ENCODE results near the gene ADH7. TPM values are rescaled to one million over a fixed set of nuclear protein-coding genes. Genes with fewer than 3 reads are reported as not detected.
A peak's percentile ranks its signal among the peaks of the same experiment; 100 is the strongest.
"Not testable (repeated sequence)": the region's sequence is repeated elsewhere in the genome, so short reads cannot be mapped to it uniquely, and the experiment has no call there.

The ADH7 gene
- total RNA-seq, 2 donors from 2014 or later, result not detected

GRCh38 chr4:99382745-99383360 is 52.3 kb downstream of the ADH7 start:
- peak in 1 of 2 donors; percentile 43 for ATAC-seq
- no peaks in the 10 kb centered on the region for H3K4me1 Mint-ChIP-seq (ENCODE audit: low read depth in 2 of 2)
- no peak overlapping the region for H3K27ac Mint-ChIP-seq
- H3K4me3 Mint-ChIP-seq, result no peak overlapping the region
- H3K36me3 Mint-ChIP-seq, result no peaks in the 10 kb centered on the region
- peaks cover 3% of the 10 kb centered on the region for H3K9me3 Mint-ChIP-seq
- DNase-seq (ENCODE audit: low spot score), result no peak
- peaks cover 5 to 19% of the 10 kb centered on the region in 2 donors for H3K27me3 Mint-ChIP-seq

GRCh38 chr4:99381588-99382175 is 53.5 kb downstream of the ADH7 start:
- H3K27me3 Mint-ChIP-seq, result peaks cover 8 to 16% of the 10 kb centered on the region in 2 donors
- no peaks in the 10 kb centered on the region for H3K4me1 Mint-ChIP-seq (ENCODE audit: low read depth in 2 of 2)
- DNase-seq (ENCODE audit: low spot score) (no peak), ATAC-seq (no peak)
- H3K27ac Mint-ChIP-seq, result no peak overlapping the region
- no peak overlapping the region for H3K4me3 Mint-ChIP-seq
- peaks cover 3% of the 10 kb centered on the region for H3K9me3 Mint-ChIP-seq
- no peaks in the 10 kb centered on the region for H3K36me3 Mint-ChIP-seq

- Mint-ChIP-seq H3K4me1 (ENCODE audit: low read depth in 2 of 2) (no peaks in the 10 kb centered on the region), H3K27ac (no peak overlapping the region), H3K27me3 (peaks cover 8 to 10% of the 10 kb centered on the region in 2 donors), H3K4me3 (no peak overlapping the region), H3K9me3 (peaks cover 8% of the 10 kb centered on the region), H3K36me3 (no peaks in the 10 kb centered on the region)
- DNase-seq (ENCODE audit: low spot score), result no peak
- ATAC-seq, result no peak
Observed at GRCh38 chr4:99379571-99379970, 55.6 kb downstream of the ADH7 start.

GRCh38 chr4:99378876-99379275 is 56.3 kb downstream of the ADH7 start:
- Mint-ChIP-seq H3K9me3 (peaks cover 8% of the 10 kb centered on the region), H3K36me3 (no peaks in the 10 kb centered on the region), H3K27ac (no peak overlapping the region), H3K27me3 (peaks cover 8 to 10% of the 10 kb centered on the region in 2 donors), H3K4me3 (no peak overlapping the region), H3K4me1 (ENCODE audit: low read depth in 2 of 2) (no peaks in the 10 kb centered on the region)
- DNase-seq (ENCODE audit: low spot score) (no peak), ATAC-seq (no peak)

- H3K36me3 Mint-ChIP-seq; H3K9me3 Mint-ChIP-seq; H3K27ac Mint-ChIP-seq; DNase-seq (ENCODE audit: low spot score); H3K4me1 Mint-ChIP-seq (ENCODE audit: low read depth in 2 of 2); H3K4me3 Mint-ChIP-seq; H3K27me3 Mint-ChIP-seq; ATAC-seq: not testable (repeated sequence)
Observed at GRCh38 chr4:99377341-99377740, 57.8 kb downstream of the ADH7 start.

GRCh38 chr4:99372464-99372863 is 62.7 kb downstream of the ADH7 start:
- H3K4me3 Mint-ChIP-seq; H3K9me3 Mint-ChIP-seq; H3K27ac Mint-ChIP-seq; H3K36me3 Mint-ChIP-seq; H3K4me1 Mint-ChIP-seq (ENCODE audit: low read depth in 2 of 2); H3K27me3 Mint-ChIP-seq; ATAC-seq; DNase-seq (ENCODE audit: low spot score): not testable (repeated sequence)

GRCh38 chr4:99367817-99368216 is 67.3 kb downstream of the ADH7 start:
- peaks cover 6 to 17% of the 10 kb centered on the region in 2 donors for H3K27me3 Mint-ChIP-seq
- H3K4me1 Mint-ChIP-seq (ENCODE audit: low read depth in 2 of 2); ATAC-seq; H3K27ac Mint-ChIP-seq; H3K4me3 Mint-ChIP-seq; DNase-seq (ENCODE audit: low spot score); H3K9me3 Mint-ChIP-seq; H3K36me3 Mint-ChIP-seq: not testable (repeated sequence)

- Mint-ChIP-seq H3K4me1 (ENCODE audit: low read depth in 2 of 2) (no peaks in the 10 kb centered on the region), H3K4me3 (no peak overlapping the region), H3K27me3 (peaks cover 6 to 17% of the 10 kb centered on the region in 2 donors), H3K36me3 (no peaks in the 10 kb centered on the region), H3K9me3 (peaks cover 3% of the 10 kb centered on the region), H3K27ac (no peak overlapping the region)
- ATAC-seq (no peak), DNase-seq (ENCODE audit: low spot score) (no peak)
Observed at GRCh38 chr4:99366491-99366890, 68.7 kb downstream of the ADH7 start.

- Mint-ChIP-seq H3K36me3 (no peaks in the 10 kb centered on the region), H3K9me3 (peaks cover 3% of the 10 kb centered on the region), H3K27ac (no peak overlapping the region), H3K4me3 (no peak overlapping the region), H3K4me1 (ENCODE audit: low read depth in 2 of 2) (no peaks in the 10 kb centered on the region), H3K27me3 (peaks cover 6 to 10% of the 10 kb centered on the region in 2 donors)
- DNase-seq (ENCODE audit: low spot score) (no peak), ATAC-seq (no peak)
Observed at GRCh38 chr4:99362768-99363167, 72.4 kb downstream of the ADH7 start.

Other genes starting within 250 kb of the ADH7 start
- not detected for gene ADH6, start 216.1 kb downstream of the ADH7 start, total RNA-seq
- not detected for gene ADH1A, start 144.4 kb downstream of the ADH7 start, total RNA-seq
- gene ADH1B, start 113.9 kb downstream of the ADH7 start, total RNA-seq, result not detected
- gene ADH1C, start 82.6 kb downstream of the ADH7 start, total RNA-seq, result not detected
- gene C4orf17, start 75.7 kb upstream of the ADH7 start, total RNA-seq, result not detected
- gene TRMT10A, start 128.7 kb upstream of the ADH7 start, total RNA-seq, result 1 to 10 TPM; 6.9 to 8.8 TPM
- under 1 TPM in 1 of 2 donors, not detected in 1; 0.64 TPM for gene MTTP, start 139.5 kb upstream of the ADH7 start, total RNA-seq
- not detected for gene C4orf54, start 222.5 kb upstream of the ADH7 start, total RNA-seq